AG04449 (cell line): ENCODE data around the gene BASP1.

Experiments
- CTCF ChIA-PET: fragments of 350-600 bp; formaldehyde crosslinking; extraction: SDS; loops from one replicate; lab custom pipeline; 2021; ENCODE audit warnings: antibody characterized with exemption; lab: Yijun Ruan, JAX
- POLR2A ChIA-PET: fragments of 400-600, 350-600 bp; formaldehyde crosslinking; extraction: SDS; loops from one replicate; lab custom pipeline; 2020; ENCODE audit warnings: antibody characterized with exemption, inconsistent platforms; lab: Yijun Ruan, JAX
- DNase-seq: peaks from one replicate; pipeline ENCODE4 v3.0.0-alpha.2; 2010; ENCODE audit warnings: low read depth, low spot score
- H3K4me3 ChIP-seq: 2 replicates; pipeline ENCODE4 v1.5.1; 2011; ENCODE audit warnings: low read depth, mild to moderate bottlenecking, control low read depth, low read length
- CTCF ChIP-seq: IDR thresholded peaks from one replicate; pipeline ENCODE4 v1.5.1; 2011; ENCODE audit warnings: mild to moderate bottlenecking, moderate library complexity, low read length, control low read depth, inconsistent platforms; ENCODE audit not compliant: insufficient read depth; ENCODE audit errors: missing control alignments

The BASP1 gene

GRCh38 chr5:17272111-17272510, 54.7 kb downstream of the BASP1 start:
- H3K4me3 ChIP-seq, result no peak overlapping the region
- POLR2A ChIA-PET, result no interaction called here
- CTCF ChIA-PET, result no interaction called here
- no peak for DNase-seq
- TF ChIP-seq CTCF, result no peak

GRCh38 chr5:17275289-17276158, 58.1 kb downstream of the BASP1 start:
- H3K4me3 ChIP-seq, result no peak overlapping the region
- ChIA-PET POLR2A (no interaction called here), CTCF (no interaction called here)
- DNase-seq, result no peak
- TF ChIP-seq CTCF, result no peak

GRCh38 chr5:17276445-17276844, 59.0 kb downstream of the BASP1 start:
- no peak for TF ChIP-seq CTCF
- no peak overlapping the region for H3K4me3 ChIP-seq
- CTCF ChIA-PET, result no interaction called here
- DNase-seq, result no peak
- POLR2A ChIA-PET, result no interaction called here

GRCh38 chr5:17277907-17278306, 60.5 kb downstream of the BASP1 start:
- ChIA-PET CTCF (no interaction called here), POLR2A (no interaction called here)
- no peak overlapping the region for H3K4me3 ChIP-seq
- no peak for TF ChIP-seq CTCF
- no peak for DNase-seq

- CTCF ChIA-PET, result interaction anchor here (1.2 kb wide), 1 partner anchor 27 kb away, joined by 5 read pairs; no protein-coding TSS in a partner anchor
- no peak for TF ChIP-seq CTCF
Observed at GRCh38 chr5:17278931-17279330, 61.5 kb downstream of the BASP1 start.

GRCh38 chr5:17279487-17279886, 62.1 kb downstream of the BASP1 start:
- DNase-seq, result no peak
- no peak overlapping the region for H3K4me3 ChIP-seq
- no peak for TF ChIP-seq CTCF
- ChIA-PET POLR2A (interaction anchor here (0.5 kb wide), 1 partner anchor 104 kb away, joined by 4 read pairs; no protein-coding TSS in a partner anchor), CTCF (interaction anchor here (1.2 kb wide), 1 partner anchor 27 kb away, joined by 5 read pairs; no protein-coding TSS in a partner anchor)

More at GRCh38 chr5:17278931-17279330, 61.5 kb downstream of the BASP1 start:
- POLR2A ChIA-PET, result no interaction called here
- DNase-seq, result no peak
- no peak overlapping the region for H3K4me3 ChIP-seq
